Measurements from ENCODE around the gene PSMB3.
A peak's percentile ranks its signal among the peaks of the same experiment; 100 is the strongest.

The PSMB3 gene

GRCh38 chr17:38797828-38798227 lies 45.3 kb downstream of the PSMB3 start:
- DNase-seq, result no peak
- Histone ChIP-seq H3K4me3 (ENCODE audit: insufficient read depth, low read depth, low read length, poor library complexity, severe bottlenecking) (no peak overlapping the region), H3K27me3 (replicated peaks; ENCODE audit: control insufficient read depth, insufficient read depth, low read length, poor library complexity, severe bottlenecking) (no peaks in the 10 kb centered on the region), H3K9me3 (ENCODE audit: control insufficient read depth, low read length) (no peaks in the 10 kb centered on the region), H3K27ac (ENCODE audit: insufficient read depth, low read length, poor library complexity, severe bottlenecking) (peak overlapping the region; percentile 26), H3K36me3 (ENCODE audit: control insufficient read depth, insufficient read depth, low read length) (peaks cover 15% of the 10 kb centered on the region), H3K4me1 (ENCODE audit: control insufficient read depth, insufficient read depth, low read length, poor library complexity, severe bottlenecking) (peaks cover 17% of the 10 kb centered on the region)

GRCh38 chr17:38798614-38799500 lies 46.3 kb downstream of the PSMB3 start:
- Histone ChIP-seq H3K4me3 (ENCODE audit: insufficient read depth, low read depth, low read length, poor library complexity, severe bottlenecking) (peak overlapping the region; percentile 94), H3K4me1 (ENCODE audit: control insufficient read depth, insufficient read depth, low read length, poor library complexity, severe bottlenecking) (peaks cover 17% of the 10 kb centered on the region), H3K9me3 (ENCODE audit: control insufficient read depth, low read length) (no peaks in the 10 kb centered on the region), H3K27ac (ENCODE audit: insufficient read depth, low read length, poor library complexity, severe bottlenecking) (peak overlapping the region; percentile 65), H3K27me3 (replicated peaks; ENCODE audit: control insufficient read depth, insufficient read depth, low read length, poor library complexity, severe bottlenecking) (no peaks in the 10 kb centered on the region), H3K36me3 (ENCODE audit: control insufficient read depth, insufficient read depth, low read length) (peaks cover 22% of the 10 kb centered on the region)
- DNase-seq, result peak; percentile 32 to 48 (median 42)

- H3K4me3 ChIP-seq (ENCODE audit: insufficient read depth, low read depth, low read length, poor library complexity, severe bottlenecking), result peak within 1 kb of the TSS; percentile 94
- peak within 1 kb of the TSS; percentile 87 for H3K27ac ChIP-seq (ENCODE audit: insufficient read depth, low read length, poor library complexity, severe bottlenecking)
Observed at GRCh38 chr17:38799501-38800236, 47.1 kb downstream of the PSMB3 start, which contains the start of gene PIP4K2B. TSS of gene PIP4K2B (minus strand) at chr17:38799556. CDS start at chr17:38799424, 132 bp downstream.

GRCh38 chr17:38800237-38800760 lies 47.8 kb downstream of the PSMB3 start:
- H3K4me1 ChIP-seq (ENCODE audit: control insufficient read depth, insufficient read depth, low read length, poor library complexity, severe bottlenecking), result peaks cover 17% of the 10 kb centered on the region
- no peaks in the 10 kb centered on the region for H3K27me3 ChIP-seq (replicated peaks; ENCODE audit: control insufficient read depth, insufficient read depth, low read length, poor library complexity, severe bottlenecking)
- peaks cover 30% of the 10 kb centered on the region for H3K36me3 ChIP-seq (ENCODE audit: control insufficient read depth, insufficient read depth, low read length)
- H3K27ac ChIP-seq (ENCODE audit: insufficient read depth, low read length, poor library complexity, severe bottlenecking), result peak overlapping the region; percentile 87
- peak overlapping the region; percentile 93 for H3K4me3 ChIP-seq (ENCODE audit: insufficient read depth, low read depth, low read length, poor library complexity, severe bottlenecking)
- DNase-seq, result no peak
- H3K9me3 ChIP-seq (ENCODE audit: control insufficient read depth, low read length), result no peaks in the 10 kb centered on the region

More at GRCh38 chr17:38799501-38800236, 47.1 kb downstream of the PSMB3 start, which contains the start of gene PIP4K2B:
- Histone ChIP-seq H3K9me3 (ENCODE audit: control insufficient read depth, low read length) (no peaks in the 10 kb centered on the region), H3K36me3 (ENCODE audit: control insufficient read depth, insufficient read depth, low read length) (peaks cover 26% of the 10 kb centered on the region), H3K4me1 (ENCODE audit: control insufficient read depth, insufficient read depth, low read length, poor library complexity, severe bottlenecking) (peaks cover 17% of the 10 kb centered on the region), H3K27me3 (replicated peaks; ENCODE audit: control insufficient read depth, insufficient read depth, low read length, poor library complexity, severe bottlenecking) (no peaks in the 10 kb centered on the region)
- peak; percentile 73 to 84 (median 75) for DNase-seq

- no peak overlapping the region for H3K4me3 ChIP-seq (ENCODE audit: insufficient read depth, low read depth, low read length, poor library complexity, severe bottlenecking)
- no peak for DNase-seq
- no peaks in the 10 kb centered on the region for H3K4me1 ChIP-seq (ENCODE audit: control insufficient read depth, insufficient read depth, low read length, poor library complexity, severe bottlenecking)
- H3K27ac ChIP-seq (ENCODE audit: insufficient read depth, low read length, poor library complexity, severe bottlenecking), result no peak overlapping the region
- no peaks in the 10 kb centered on the region for H3K27me3 ChIP-seq (replicated peaks; ENCODE audit: control insufficient read depth, insufficient read depth, low read length, poor library complexity, severe bottlenecking)
- H3K36me3 ChIP-seq (ENCODE audit: control insufficient read depth, insufficient read depth, low read length), result peaks cover 68% of the 10 kb centered on the region
- H3K9me3 ChIP-seq (ENCODE audit: control insufficient read depth, low read length), result no peaks in the 10 kb centered on the region
Observed at GRCh38 chr17:38809828-38810227, 57.3 kb downstream of the PSMB3 start.

Measured in effector memory CD4-positive, alpha-beta T cell (primary cell).